ENCODE data around the gene PRSS53.
A peak's percentile ranks its signal among the peaks of the same experiment; 100 is the strongest.

PRSS53 gene

GRCh38 chr16:31080756-31081419 is 7.9 kb downstream of the PRSS53 start:
- Histone ChIP-seq H3K4me2 (ENCODE audit: low read depth, low read length, poor library complexity, severe bottlenecking) (peak overlapping the region; percentile 27), H3K79me2 (ENCODE audit: insufficient read depth, low read length) (peaks cover 45% of the 10 kb centered on the region), H2AFZ (ENCODE audit: low read length) (no peak overlapping the region), H3K9ac (ENCODE audit: low read depth, low read length, poor library complexity, severe bottlenecking) (no peak overlapping the region), H3K9me3 (ENCODE audit: insufficient read depth, low read depth, low read length) (no peaks in the 10 kb centered on the region), H3K36me3 (ENCODE audit: insufficient read depth, low read length) (peaks cover 38% of the 10 kb centered on the region; the same call in 1 of the 2 replicates), H3K27me3 (ENCODE audit: insufficient read depth, low read length, poor library complexity, severe bottlenecking) (no peaks in the 10 kb centered on the region), H3K4me3 (ENCODE audit: low read length, poor library complexity, severe bottlenecking) (no peak overlapping the region), H4K20me1 (ENCODE audit: insufficient read depth, low read length, poor library complexity, severe bottlenecking) (peaks cover 41% of the 10 kb centered on the region), H3K4me1 (ENCODE audit: insufficient read depth, low read length, poor library complexity, severe bottlenecking) (peaks cover 5% of the 10 kb centered on the region), H3K9me2 (replicated peaks; ENCODE audit: low read depth, low read length) (no peaks in the 10 kb centered on the region), H3F3A (ENCODE audit: low read depth) (no peaks in the 10 kb centered on the region)
- TF ChIP-seq EZH2phosphoT487 (IDR thresholded peaks at IDR 0.05; ENCODE audit: borderline replicate concordance) (no peak), CTCF (conservative IDR thresholded peaks at IDR 0.05; ENCODE audit: low read length) (no peak)

- Histone ChIP-seq H3K4me3 (ENCODE audit: low read length, poor library complexity, severe bottlenecking) (no peak overlapping the region), H3K27me3 (ENCODE audit: insufficient read depth, low read length, poor library complexity, severe bottlenecking) (no peaks in the 10 kb centered on the region), H3K4me2 (ENCODE audit: low read depth, low read length, poor library complexity, severe bottlenecking) (no peak overlapping the region), H3K4me1 (ENCODE audit: insufficient read depth, low read length, poor library complexity, severe bottlenecking) (peaks cover 12% of the 10 kb centered on the region), H3K9ac (ENCODE audit: low read depth, low read length, poor library complexity, severe bottlenecking) (no peak overlapping the region), H3K9me3 (ENCODE audit: insufficient read depth, low read depth, low read length) (no peaks in the 10 kb centered on the region), H3K79me2 (ENCODE audit: insufficient read depth, low read length) (peaks cover 53% of the 10 kb centered on the region), H2AFZ (ENCODE audit: low read length) (no peak overlapping the region), H3K9me2 (replicated peaks; ENCODE audit: low read depth, low read length) (no peaks in the 10 kb centered on the region), H4K20me1 (ENCODE audit: insufficient read depth, low read length, poor library complexity, severe bottlenecking) (peaks cover 48% of the 10 kb centered on the region), H3F3A (ENCODE audit: low read depth) (no peaks in the 10 kb centered on the region), H3K36me3 (ENCODE audit: insufficient read depth, low read length) (peaks cover 35% of the 10 kb centered on the region; the same call in 1 of the 2 replicates)
- TF ChIP-seq CTCF (conservative IDR thresholded peaks at IDR 0.05; ENCODE audit: low read length) = no peak
- TF ChIP-seq EZH2phosphoT487 (IDR thresholded peaks at IDR 0.05; ENCODE audit: borderline replicate concordance) = no peak
Measured at GRCh38 chr16:31080035-31080629, 8.6 kb downstream of the PRSS53 start.

- peaks cover 32% of the 10 kb centered on the region; the same call in 1 of the 2 replicates for H3K36me3 ChIP-seq (ENCODE audit: insufficient read depth, low read length)
- no peaks in the 10 kb centered on the region for H3K27me3 ChIP-seq (ENCODE audit: insufficient read depth, low read length, poor library complexity, severe bottlenecking)
- H3K9ac ChIP-seq (ENCODE audit: low read depth, low read length, poor library complexity, severe bottlenecking) = no peak overlapping the region
- H4K20me1 ChIP-seq (ENCODE audit: insufficient read depth, low read length, poor library complexity, severe bottlenecking) = peaks cover 54% of the 10 kb centered on the region
- H3K4me1 ChIP-seq (ENCODE audit: insufficient read depth, low read length, poor library complexity, severe bottlenecking) = peaks cover 12% of the 10 kb centered on the region
- no peak overlapping the region for H2AFZ ChIP-seq (ENCODE audit: low read length)
- no peaks in the 10 kb centered on the region for H3K9me2 ChIP-seq (replicated peaks; ENCODE audit: low read depth, low read length)
- peaks cover 57% of the 10 kb centered on the region for H3K79me2 ChIP-seq (ENCODE audit: insufficient read depth, low read length)
- H3K4me3 ChIP-seq (ENCODE audit: low read length, poor library complexity, severe bottlenecking) = no peak overlapping the region
- H3K9me3 ChIP-seq (ENCODE audit: insufficient read depth, low read depth, low read length) = no peaks in the 10 kb centered on the region
- no peak overlapping the region for H3K4me2 ChIP-seq (ENCODE audit: low read depth, low read length, poor library complexity, severe bottlenecking)
- H3F3A ChIP-seq (ENCODE audit: low read depth) = no peaks in the 10 kb centered on the region
- TF ChIP-seq EZH2phosphoT487 (IDR thresholded peaks at IDR 0.05; ENCODE audit: borderline replicate concordance) (no peak), CTCF (conservative IDR thresholded peaks at IDR 0.05; ENCODE audit: low read length) (no peak)
Measured at GRCh38 chr16:31079342-31079944, 9.3 kb downstream of the PRSS53 start.

Measured in Loucy (cell line).